BLaER1 (cell line): Measurements from ENCODE around the gene LTBP3.
A peak's percentile ranks its signal among the peaks of the same experiment; 100 is the strongest.

Experiments
- H3K27ac ChIP-seq: shearing (Covaris generic); formaldehyde crosslinking; 2 replicates; pipeline ENCODE4 v1.8.1; 2022
- H3K27me3 ChIP-seq: shearing (Covaris generic); formaldehyde crosslinking; 2 replicates; pipeline ENCODE4 v1.8.1; 2022
- H3K36me3 ChIP-seq: shearing (Covaris generic); formaldehyde crosslinking; 2 replicates; pipeline ENCODE4 v1.8.1; 2022
- H3K4me1 ChIP-seq: shearing (Covaris generic); formaldehyde crosslinking; 2 replicates; pipeline ENCODE4 v1.8.1; 2022
- H3K4me2 ChIP-seq: shearing (Covaris generic); formaldehyde crosslinking; 2 replicates; pipeline ENCODE4 v1.8.1; 2022
- H3K4me3 ChIP-seq: shearing (Covaris generic); formaldehyde crosslinking; 2 replicates; pipeline ENCODE4 v1.8.1; 2022
- H3K9ac ChIP-seq: shearing (Covaris generic); formaldehyde crosslinking; 2 replicates; pipeline ENCODE4 v1.8.1; 2022
- H3K9me3 ChIP-seq: shearing (Covaris generic); formaldehyde crosslinking; 2 replicates; pipeline ENCODE4 v1.8.1; 2022
- H4K20me1 ChIP-seq: shearing (Covaris generic); formaldehyde crosslinking; 2 replicates; pipeline ENCODE4 v1.8.1; 2022
- Cebpa-rat ChIP-seq: shearing (Covaris generic); IDR thresholded peaks from 2 replicates; pipeline ENCODE4 v1.8.1; 2022

The LTBP3 gene

GRCh38 chr11:65558002-65558929 lies at the start of gene LTBP3:
Gene LTBP3, minus strand, starts transcription at chr11:65558359. Its CDS starts 400 bp downstream, at chr11:65557959.
- Histone ChIP-seq H3K4me2 (peak within 1 kb of the TSS; percentile 98), H3K9ac (peak within 1 kb of the TSS; percentile 89)

DNA sequence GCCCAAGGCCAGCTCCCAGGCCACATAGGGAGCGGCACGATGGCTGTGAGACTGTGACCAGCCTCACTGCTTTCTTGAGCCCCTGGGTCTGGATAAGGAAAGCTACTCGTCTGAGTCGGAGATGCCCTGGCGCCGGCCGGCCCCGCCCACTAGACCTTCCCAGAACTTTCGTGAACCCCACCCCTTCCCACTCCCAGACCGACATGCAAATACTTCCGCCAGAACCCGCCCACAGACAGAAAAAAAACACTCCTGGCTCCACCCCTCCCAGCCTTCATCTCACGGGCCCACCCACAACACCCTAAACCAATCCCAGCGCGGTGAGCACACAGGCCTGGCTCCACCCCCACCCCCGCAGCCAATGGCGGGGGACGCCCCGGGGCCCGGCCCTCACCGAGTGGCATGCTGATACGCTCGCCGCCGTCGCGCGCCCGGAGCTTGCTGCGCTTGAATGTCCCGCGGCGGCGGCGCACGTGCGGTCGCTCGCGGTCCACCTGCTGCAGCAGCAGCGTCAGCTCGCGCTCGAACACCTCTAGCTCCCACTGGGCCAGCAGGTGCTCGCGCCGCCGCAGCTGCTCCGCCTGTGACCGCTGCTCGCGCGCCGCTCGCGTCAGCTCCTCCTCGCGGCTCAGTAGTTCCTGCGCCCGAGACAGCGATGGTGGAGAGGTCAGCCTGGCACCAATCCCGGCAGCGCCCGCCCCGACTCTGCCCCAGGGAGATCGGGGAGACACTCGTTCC lies 48.9 kb upstream of the LTBP3 start:
- H3K4me1 ChIP-seq, result peaks cover 42% of the 10 kb centered on the region
- H3K27me3 ChIP-seq, result no peaks in the 10 kb centered on the region
- TF ChIP-seq Cebpa-rat, result no peak
- no peak overlapping the region for H3K4me3 ChIP-seq
- no peak overlapping the region for H3K4me2 ChIP-seq
- H4K20me1 ChIP-seq, result peaks cover 82% of the 10 kb centered on the region
- H3K27ac ChIP-seq, result no peak overlapping the region
- no peak overlapping the region for H3K9ac ChIP-seq
- H3K9me3 ChIP-seq, result no peaks in the 10 kb centered on the region
- peaks cover 93% of the 10 kb centered on the region for H3K36me3 ChIP-seq

More at GRCh38 chr11:65558002-65558929, at the start of gene LTBP3:
- Histone ChIP-seq H3K4me3 (peak within 1 kb of the TSS; percentile 73), H3K36me3 (no peaks in the 10 kb centered on the region), H3K9me3 (no peaks in the 10 kb centered on the region), H3K4me1 (peaks cover 76% of the 10 kb centered on the region), H3K27ac (peak within 1 kb of the TSS; percentile 96), H4K20me1 (no peaks in the 10 kb centered on the region), H3K27me3 (no peaks in the 10 kb centered on the region)
- TF ChIP-seq Cebpa-rat, result no peak

DNA sequence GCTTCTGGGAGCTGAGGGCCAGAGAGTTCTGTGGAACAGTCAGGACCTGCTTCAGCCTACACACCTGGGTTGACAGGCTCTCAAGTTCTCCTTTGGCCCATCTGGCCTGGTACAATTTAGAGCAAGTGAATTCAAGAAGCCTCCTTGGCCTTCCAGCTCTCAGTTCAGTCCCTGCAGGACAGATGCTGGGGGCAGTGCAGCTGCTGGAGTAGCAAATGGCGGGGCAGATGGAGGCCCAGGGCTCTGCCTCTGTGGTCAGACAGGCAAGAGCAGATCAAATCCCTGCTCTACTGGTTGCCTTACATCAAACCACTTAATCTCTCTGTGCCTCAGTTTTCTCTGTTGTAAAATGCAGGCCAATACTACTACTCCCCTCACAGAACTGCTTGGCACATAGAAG lies 46.1 kb upstream of the LTBP3 start:
- Histone ChIP-seq H4K20me1 (peaks cover 55% of the 10 kb centered on the region), H3K4me2 (no peak overlapping the region), H3K27me3 (no peaks in the 10 kb centered on the region), H3K9ac (no peak overlapping the region), H3K4me3 (no peak overlapping the region), H3K9me3 (no peaks in the 10 kb centered on the region), H3K27ac (no peak overlapping the region), H3K4me1 (peaks cover 14% of the 10 kb centered on the region), H3K36me3 (peaks cover 99% of the 10 kb centered on the region)
- TF ChIP-seq Cebpa-rat, result no peak

GRCh38 chr11:65599955-65600246 lies 41.7 kb upstream of the LTBP3 start:
- Histone ChIP-seq H3K36me3 (peaks cover 80% of the 10 kb centered on the region), H3K27me3 (no peaks in the 10 kb centered on the region), H3K4me1 (peaks cover 40% of the 10 kb centered on the region), H3K9me3 (no peaks in the 10 kb centered on the region), H3K27ac (no peak overlapping the region), H3K4me3 (no peak overlapping the region), H3K4me2 (no peak overlapping the region), H3K9ac (no peak overlapping the region), H4K20me1 (peaks cover 26% of the 10 kb centered on the region; the same call in 1 of the 2 replicates)
- no peak for TF ChIP-seq Cebpa-rat

DNA sequence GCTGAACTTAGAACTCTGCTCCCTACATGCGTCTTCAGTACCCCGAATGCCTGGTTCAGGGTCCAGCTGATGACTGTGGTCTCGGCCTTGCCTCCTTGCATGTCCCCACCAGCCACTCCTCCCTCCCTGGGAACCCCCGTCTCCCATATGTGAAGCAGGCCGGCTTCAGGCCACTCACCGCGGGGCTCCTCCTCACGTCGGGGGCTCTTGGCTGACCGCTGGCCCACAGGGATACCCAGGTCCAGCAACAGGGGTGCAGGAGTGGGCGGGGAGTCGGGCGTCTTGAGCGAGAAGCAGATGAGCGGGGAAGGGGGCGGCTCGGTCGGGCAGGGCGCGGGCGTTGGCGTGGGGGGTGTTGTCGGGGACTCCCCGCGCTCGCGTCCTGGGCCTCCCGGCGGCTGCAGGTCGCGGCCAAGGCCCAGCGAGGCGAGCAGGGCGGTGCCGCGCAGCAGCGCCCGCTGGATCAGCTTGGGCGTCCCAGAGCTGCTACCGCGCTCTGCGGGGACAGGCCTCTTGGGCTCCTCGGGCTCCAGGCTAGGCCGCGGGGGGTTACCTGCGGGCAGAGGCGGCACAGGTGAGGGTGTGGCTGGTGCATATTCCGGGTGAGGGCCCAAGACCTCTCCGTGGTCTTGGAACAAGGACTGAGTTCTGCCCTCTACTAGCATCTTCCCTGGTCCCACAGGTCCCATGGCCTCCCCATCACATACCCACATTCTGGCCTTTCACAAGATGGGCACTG lies 41.2 kb upstream of the LTBP3 start:
- no peak overlapping the region for H3K4me3 ChIP-seq
- H3K4me2 ChIP-seq, result no peak overlapping the region
- no peak overlapping the region for H3K9ac ChIP-seq
- no peaks in the 10 kb centered on the region for H3K27me3 ChIP-seq
- H4K20me1 ChIP-seq, result peaks cover 26% of the 10 kb centered on the region; the same call in 1 of the 2 replicates
- H3K4me1 ChIP-seq, result peaks cover 46% of the 10 kb centered on the region
- H3K9me3 ChIP-seq, result no peaks in the 10 kb centered on the region
- H3K27ac ChIP-seq, result no peak overlapping the region
- peaks cover 75% of the 10 kb centered on the region for H3K36me3 ChIP-seq
- TF ChIP-seq Cebpa-rat, result no peak

- TF ChIP-seq Cebpa-rat, result no peak
- no peak overlapping the region for H3K4me2 ChIP-seq
- peaks cover 69% of the 10 kb centered on the region for H3K36me3 ChIP-seq
- H4K20me1 ChIP-seq, result peaks cover 26% of the 10 kb centered on the region
- H3K9ac ChIP-seq, result no peak overlapping the region
- H3K9me3 ChIP-seq, result no peaks in the 10 kb centered on the region
- no peak overlapping the region for H3K27ac ChIP-seq
- no peaks in the 10 kb centered on the region for H3K27me3 ChIP-seq
- peaks cover 49% of the 10 kb centered on the region for H3K4me1 ChIP-seq
- no peak overlapping the region for H3K4me3 ChIP-seq
These were observed 40.1 kb upstream of the LTBP3 start for GRCh38 chr11:65598258-65598699.

GRCh38 chr11:65596520-65596919 lies 38.4 kb upstream of the LTBP3 start:
- H3K4me1 ChIP-seq, result peaks cover 42% of the 10 kb centered on the region
- H3K4me3 ChIP-seq, result no peak overlapping the region
- H3K36me3 ChIP-seq, result peaks cover 68% of the 10 kb centered on the region
- H4K20me1 ChIP-seq, result peaks cover 35% of the 10 kb centered on the region
- TF ChIP-seq Cebpa-rat, result no peak
- no peaks in the 10 kb centered on the region for H3K27me3 ChIP-seq
- no peaks in the 10 kb centered on the region for H3K9me3 ChIP-seq
- H3K27ac ChIP-seq, result no peak overlapping the region
- no peak overlapping the region for H3K9ac ChIP-seq
- no peak overlapping the region for H3K4me2 ChIP-seq

DNA sequence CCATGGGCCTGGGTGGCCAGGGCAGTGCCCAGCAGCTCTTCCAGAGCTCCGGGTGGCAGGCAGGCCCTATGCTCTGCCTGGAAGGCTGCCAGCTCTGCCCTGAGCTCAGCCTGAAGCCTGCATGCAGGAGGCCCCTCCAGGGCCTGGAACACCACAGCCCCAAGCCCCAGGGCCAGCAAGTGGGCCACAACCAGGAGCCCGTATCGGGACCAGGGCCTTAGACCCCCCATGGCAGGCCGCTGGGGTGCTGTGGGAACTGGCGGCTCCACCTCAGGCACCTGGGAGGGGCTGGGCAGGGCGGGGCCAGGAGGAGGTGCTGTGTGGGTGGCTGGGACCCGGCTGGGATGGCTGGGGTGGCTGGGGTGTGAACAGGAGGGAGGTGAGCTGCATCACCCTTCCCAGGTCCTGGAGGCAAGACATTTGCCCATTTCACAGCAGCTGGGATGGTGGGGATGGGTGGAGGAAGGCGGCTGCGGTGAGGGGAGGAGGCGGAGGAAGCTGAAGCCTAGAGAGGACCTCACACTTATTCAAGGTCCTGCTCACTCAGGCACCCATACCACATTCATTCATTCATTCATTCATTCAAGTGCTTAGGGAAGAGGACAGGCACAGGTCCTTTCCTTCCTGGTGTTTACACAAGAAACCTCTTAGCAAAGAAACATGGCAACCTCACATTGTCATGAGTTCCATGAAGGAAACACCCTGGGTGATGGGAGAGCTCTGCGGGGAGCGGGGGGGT lies 37.6 kb upstream of the LTBP3 start, which contains the start of gene KCNK7:
Gene KCNK7 (minus strand): TSS at position 258 of the 739 bp plus-strand sequence. CDS start 28 bp downstream, at position 230.
- H3K9me3 ChIP-seq, result no peaks in the 10 kb centered on the region
- H3K4me3 ChIP-seq, result no peak within 1 kb of the TSS
- 0 out of 2 replicates have a peak within 1 kb of the TSS, but pooled peaks have one; percentile 41 for H3K9ac ChIP-seq
- peaks cover 35% of the 10 kb centered on the region for H4K20me1 ChIP-seq
- H3K4me2 ChIP-seq, result peak within 1 kb of the TSS; percentile 44
- H3K27me3 ChIP-seq, result no peaks in the 10 kb centered on the region
- peaks cover 69% of the 10 kb centered on the region for H3K36me3 ChIP-seq
- peaks cover 42% of the 10 kb centered on the region for H3K4me1 ChIP-seq
- peak within 1 kb of the TSS; percentile 51 for H3K27ac ChIP-seq
- no peak for TF ChIP-seq Cebpa-rat

GRCh38 chr11:65595131-65595530 lies 37.0 kb upstream of the LTBP3 start:
- TF ChIP-seq Cebpa-rat, result no peak
- Histone ChIP-seq H3K9ac (0 out of 2 replicates have a peak overlapping the region, but pooled peaks have one; percentile 41), H3K27me3 (no peaks in the 10 kb centered on the region), H3K36me3 (peaks cover 69% of the 10 kb centered on the region), H3K4me2 (peak overlapping the region; percentile 44), H3K27ac (peak overlapping the region; percentile 51), H3K4me1 (peaks cover 45% of the 10 kb centered on the region), H4K20me1 (peaks cover 39% of the 10 kb centered on the region), H3K9me3 (no peaks in the 10 kb centered on the region), H3K4me3 (no peak overlapping the region)
